Central memory CD8-positive, alpha-beta T cell (primary cell): ENCODE results near the gene UBFD1.

ENCODE experiments used
- ATAC-seq: fragments of 150-1000 bp; cut with Tn5 transposase; replicated peaks from 2 replicates; pipeline ENCODE4 v1.10.0; 2022; ENCODE audit warnings: mild to moderate bottlenecking, moderate FRiP score, moderate number of reproducible peaks; ENCODE audit not compliant: poor library complexity, severe bottlenecking; ENCODE audit errors: extremely low read depth
- DNase-seq, 2 donors: peaks; one replicate each; pipeline ENCODE4 v3.0.0; 2021; ENCODE audit warnings: low spot score in 2 of 2
- H3K27ac Mint-ChIP-seq: one replicate; pipeline ENCODE4 v1.8.0; 2022; ENCODE audit warnings: low read depth, mild to moderate bottlenecking, moderate library complexity, mixed read lengths
- H3K27me3 Mint-ChIP-seq: one replicate; pipeline ENCODE4 v1.8.0; 2022; ENCODE audit warnings: mixed read lengths
- H3K36me3 Mint-ChIP-seq: one replicate; pipeline ENCODE4 v1.8.0; 2022; ENCODE audit warnings: mild to moderate bottlenecking, moderate library complexity, mixed read lengths; ENCODE audit not compliant: insufficient read depth
- H3K4me1 Mint-ChIP-seq: one replicate; pipeline ENCODE4 v1.8.0; 2022; ENCODE audit warnings: mixed read lengths
- H3K4me3 Mint-ChIP-seq: one replicate; pipeline ENCODE4 v1.8.0; 2022; ENCODE audit warnings: mild to moderate bottlenecking, moderate library complexity, mixed read lengths
- H3K9me3 Mint-ChIP-seq: one replicate; pipeline ENCODE4 v1.8.0; 2022; ENCODE audit warnings: mixed read lengths

The UBFD1 gene

GRCh38 chr16:23561586-23561985 lies 4.1 kb downstream of the UBFD1 start:
- ATAC-seq: no peak
- H3K4me3 Mint-ChIP-seq: no peak overlapping the region
- peaks cover 51% of the 10 kb centered on the region for H3K36me3 Mint-ChIP-seq
- H3K4me1 Mint-ChIP-seq: peaks cover 16% of the 10 kb centered on the region
- H3K27ac Mint-ChIP-seq: no peak overlapping the region
- DNase-seq: no peak
- no peaks in the 10 kb centered on the region for H3K27me3 Mint-ChIP-seq
- no peaks in the 10 kb centered on the region for H3K9me3 Mint-ChIP-seq

- no peak for ATAC-seq
- Mint-ChIP-seq H3K36me3 (peaks cover 53% of the 10 kb centered on the region), H3K4me1 (peaks cover 10% of the 10 kb centered on the region)
Observed at GRCh38 chr16:23562505-23562904, 5.0 kb downstream of the UBFD1 start.

GRCh38 chr16:23563186-23563585 lies 5.7 kb downstream of the UBFD1 start:
- no peak overlapping the region for H3K4me3 Mint-ChIP-seq
- no peaks in the 10 kb centered on the region for H3K9me3 Mint-ChIP-seq
- DNase-seq: no peak
- peaks cover 57% of the 10 kb centered on the region for H3K36me3 Mint-ChIP-seq
- H3K4me1 Mint-ChIP-seq: peaks cover 10% of the 10 kb centered on the region
- H3K27ac Mint-ChIP-seq: no peak overlapping the region
- ATAC-seq: no peak
- H3K27me3 Mint-ChIP-seq: no peaks in the 10 kb centered on the region

More at GRCh38 chr16:23562505-23562904, 5.0 kb downstream of the UBFD1 start:
- H3K27me3 Mint-ChIP-seq: no peaks in the 10 kb centered on the region
- DNase-seq: no peak
- H3K27ac Mint-ChIP-seq: no peak overlapping the region
- no peak overlapping the region for H3K4me3 Mint-ChIP-seq
- no peaks in the 10 kb centered on the region for H3K9me3 Mint-ChIP-seq

- Mint-ChIP-seq H3K9me3 (no peaks in the 10 kb centered on the region), H3K27ac (no peak overlapping the region), H3K27me3 (no peaks in the 10 kb centered on the region), H3K4me3 (no peak overlapping the region), H3K4me1 (peaks cover 4% of the 10 kb centered on the region), H3K36me3 (peaks cover 60% of the 10 kb centered on the region)
- DNase-seq (no peak), ATAC-seq (no peak)
Observed at GRCh38 chr16:23564575-23565363, 7.2 kb downstream of the UBFD1 start.

- DNase-seq (no peak), ATAC-seq (no peak)
- Mint-ChIP-seq H3K36me3 (peaks cover 68% of the 10 kb centered on the region), H3K4me3 (no peak overlapping the region), H3K27ac (no peak overlapping the region), H3K4me1 (no peaks in the 10 kb centered on the region), H3K9me3 (no peaks in the 10 kb centered on the region), H3K27me3 (no peaks in the 10 kb centered on the region)
Observed at GRCh38 chr16:23566724-23567123, 9.2 kb downstream of the UBFD1 start.

- Mint-ChIP-seq H3K4me3 (no peak overlapping the region), H3K9me3 (no peaks in the 10 kb centered on the region), H3K36me3 (peaks cover 63% of the 10 kb centered on the region), H3K27me3 (no peaks in the 10 kb centered on the region), H3K4me1 (no peaks in the 10 kb centered on the region), H3K27ac (no peak overlapping the region)
- no peak for DNase-seq
- no peak for ATAC-seq
Observed at GRCh38 chr16:23567602-23568001, 10.1 kb downstream of the UBFD1 start.

GRCh38 chr16:23570992-23571632 lies 13.6 kb downstream of the UBFD1 start:
- H3K36me3 Mint-ChIP-seq: peaks cover 49% of the 10 kb centered on the region
- H3K4me3 Mint-ChIP-seq: no peak overlapping the region
- H3K4me1 Mint-ChIP-seq: no peaks in the 10 kb centered on the region
- no peak for ATAC-seq
- H3K9me3 Mint-ChIP-seq: no peaks in the 10 kb centered on the region
- DNase-seq: no peak
- H3K27ac Mint-ChIP-seq: no peak overlapping the region
- H3K27me3 Mint-ChIP-seq: no peaks in the 10 kb centered on the region

GRCh38 chr16:23571895-23572294 lies 14.4 kb downstream of the UBFD1 start:
- DNase-seq (no peak), ATAC-seq (no peak)
- H3K36me3 Mint-ChIP-seq: peaks cover 46% of the 10 kb centered on the region
- no peaks in the 10 kb centered on the region for H3K9me3 Mint-ChIP-seq
- no peaks in the 10 kb centered on the region for H3K27me3 Mint-ChIP-seq
- no peak overlapping the region for H3K4me3 Mint-ChIP-seq
- H3K4me1 Mint-ChIP-seq: no peaks in the 10 kb centered on the region
- no peak overlapping the region for H3K27ac Mint-ChIP-seq

- Mint-ChIP-seq H3K9me3 (no peaks in the 10 kb centered on the region), H3K4me1 (no peaks in the 10 kb centered on the region), H3K27me3 (no peaks in the 10 kb centered on the region), H3K4me3 (no peak overlapping the region), H3K36me3 (peaks cover 44% of the 10 kb centered on the region), H3K27ac (no peak overlapping the region)
- DNase-seq (no peak), ATAC-seq (no peak)
Observed at GRCh38 chr16:23572394-23572793, 14.9 kb downstream of the UBFD1 start.

- H3K27me3 Mint-ChIP-seq: no peaks in the 10 kb centered on the region
- ATAC-seq (no peak), DNase-seq (no peak)
- no peak overlapping the region for H3K27ac Mint-ChIP-seq
- H3K9me3 Mint-ChIP-seq: no peaks in the 10 kb centered on the region
- H3K4me3 Mint-ChIP-seq: no peak overlapping the region
- no peaks in the 10 kb centered on the region for H3K4me1 Mint-ChIP-seq
- H3K36me3 Mint-ChIP-seq: peaks cover 42% of the 10 kb centered on the region
Observed at GRCh38 chr16:23573817-23574216, 16.3 kb downstream of the UBFD1 start.

- H3K27me3 Mint-ChIP-seq: no peaks in the 10 kb centered on the region
- H3K36me3 Mint-ChIP-seq: peaks cover 44% of the 10 kb centered on the region
- H3K4me3 Mint-ChIP-seq: no peak overlapping the region
- no peaks in the 10 kb centered on the region for H3K9me3 Mint-ChIP-seq
- no peak for ATAC-seq
- no peak overlapping the region for H3K27ac Mint-ChIP-seq
- no peaks in the 10 kb centered on the region for H3K4me1 Mint-ChIP-seq
- DNase-seq: no peak
Observed at GRCh38 chr16:23575834-23576233, 18.3 kb downstream of the UBFD1 start.

GRCh38 chr16:23577493-23577892 lies 20.0 kb downstream of the UBFD1 start:
- DNase-seq: no peak
- no peaks in the 10 kb centered on the region for H3K4me1 Mint-ChIP-seq
- no peaks in the 10 kb centered on the region for H3K9me3 Mint-ChIP-seq
- H3K27ac Mint-ChIP-seq: no peak overlapping the region
- H3K4me3 Mint-ChIP-seq: no peak overlapping the region
- no peaks in the 10 kb centered on the region for H3K27me3 Mint-ChIP-seq
- ATAC-seq: no peak
- peaks cover 49% of the 10 kb centered on the region for H3K36me3 Mint-ChIP-seq

- no peak for DNase-seq
- ATAC-seq: no peak
- Mint-ChIP-seq H3K27me3 (no peaks in the 10 kb centered on the region), H3K9me3 (no peaks in the 10 kb centered on the region), H3K4me1 (no peaks in the 10 kb centered on the region), H3K27ac (no peak overlapping the region), H3K36me3 (peaks cover 51% of the 10 kb centered on the region), H3K4me3 (no peak overlapping the region)
Observed at GRCh38 chr16:23578101-23578830, 20.7 kb downstream of the UBFD1 start.
